Peyer's patch (tissue), 4 donors: Measurements from ENCODE around the gene TRPV5. TPM values are rescaled to one million over a fixed set of nuclear protein-coding genes. Genes with fewer than 3 reads are reported as not detected.

Source experiments
- DNase-seq, 3 donors: peaks; one replicate each; pipeline ENCODE4 v3.0.0-alpha.2; 2017 to 2019
- H3K27ac ChIP-seq, 4 donors: fragments of 200-600 bp; sonication (generic); one replicate each; pipeline ENCODE4 v1.5.1; 2016 to 2019
- H3K27me3 ChIP-seq, 2 donors: fragments of 200-600 bp; sonication (generic); one replicate each; pipeline ENCODE4 v1.5.1; 2019
- H3K36me3 ChIP-seq, 3 donors: fragments of 200-600 bp; sonication (generic); one replicate each; pipeline ENCODE4 v1.5.1; 2016 to 2019
- H3K4me1 ChIP-seq, 4 donors: fragments of 200-600 bp; sonication (generic); one replicate each; pipeline ENCODE4 v1.5.1; 2016 to 2019
- H3K4me3 ChIP-seq, 4 donors: fragments of 200-600 bp; sonication (generic); 1 replicate in 3 of 4; 2 replicates in 1 of 4; pipeline ENCODE4 v1.5.1; 2016 to 2019; ENCODE audit warnings: mild to moderate bottlenecking in 1 of 4
- H3K9me3 ChIP-seq, 4 donors: fragments of 200-600 bp; sonication (generic); one replicate each; pipeline ENCODE4 v1.5.1; 2016 to 2019; ENCODE audit warnings: mild to moderate bottlenecking in 1 of 4
- POLR2A ChIP-seq, 2 donors: fragments of 450-650 bp; IDR thresholded peaks; one replicate each; pipeline ENCODE4 v1.5.1; 2017; ENCODE audit warnings: antibody characterized with exemption in 2 of 2, mild to moderate bottlenecking in 2 of 2, moderate library complexity in 2 of 2
- total RNA-seq, 4 donors: library from RNA; depleted of rRNA; stranded (reverse); fragments of >200 nt; gene quantifications; one replicate each; pipeline ENCODE4 v1.1.0, GENCODE V29; 2016
- TF ChIP-seq, protein P1 (sequence below), 6 experiments: fragments of 450-650 bp in 4 of 6; fragments of 200-600 bp in 2 of 6; sonication (generic) in 1 of 6; IDR thresholded peaks; one replicate each; pipeline ENCODE4 v1.5.1; 2017 to 2019; ENCODE audit warnings: antibody characterized with exemption in 6 of 6, mild to moderate bottlenecking in 3 of 6, moderate library complexity in 1 of 6

TRPV5 gene
- total RNA-seq, 4 donors from 2014 or later = 0.83 TPM; not detected in 3

DNA sequence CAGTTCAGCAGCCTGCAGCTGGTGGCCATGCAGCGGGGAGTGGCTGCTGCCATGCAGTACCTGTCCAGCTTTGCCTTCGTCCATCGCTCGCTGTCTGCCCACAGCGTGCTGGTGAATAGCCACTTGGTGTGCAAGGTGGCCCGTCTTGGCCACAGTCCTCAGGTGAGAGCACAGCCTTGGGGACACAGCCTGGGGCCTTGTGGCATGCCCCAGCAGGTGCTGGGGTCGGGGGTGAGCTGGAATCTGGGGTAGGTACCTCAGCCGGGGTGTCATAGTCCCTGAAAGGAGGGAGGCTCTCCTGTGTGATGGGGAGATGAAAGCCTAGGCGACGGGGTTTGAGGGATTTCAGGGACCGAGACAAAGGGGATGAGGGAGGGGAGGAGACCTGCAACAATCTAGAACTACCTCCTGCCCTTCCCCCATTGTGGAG is 64.5 kb downstream of the TRPV5 start:
- Histone ChIP-seq H3K9me3 (no peaks in the 10 kb centered on the region), H3K27ac (no peak overlapping the region), H3K4me1 (no peaks in the 10 kb centered on the region), H3K36me3 (no peaks in the 10 kb centered on the region), H3K27me3 (no peaks in the 10 kb centered on the region), H3K4me3 (no peak overlapping the region)
- TF ChIP-seq, protein P1, sequence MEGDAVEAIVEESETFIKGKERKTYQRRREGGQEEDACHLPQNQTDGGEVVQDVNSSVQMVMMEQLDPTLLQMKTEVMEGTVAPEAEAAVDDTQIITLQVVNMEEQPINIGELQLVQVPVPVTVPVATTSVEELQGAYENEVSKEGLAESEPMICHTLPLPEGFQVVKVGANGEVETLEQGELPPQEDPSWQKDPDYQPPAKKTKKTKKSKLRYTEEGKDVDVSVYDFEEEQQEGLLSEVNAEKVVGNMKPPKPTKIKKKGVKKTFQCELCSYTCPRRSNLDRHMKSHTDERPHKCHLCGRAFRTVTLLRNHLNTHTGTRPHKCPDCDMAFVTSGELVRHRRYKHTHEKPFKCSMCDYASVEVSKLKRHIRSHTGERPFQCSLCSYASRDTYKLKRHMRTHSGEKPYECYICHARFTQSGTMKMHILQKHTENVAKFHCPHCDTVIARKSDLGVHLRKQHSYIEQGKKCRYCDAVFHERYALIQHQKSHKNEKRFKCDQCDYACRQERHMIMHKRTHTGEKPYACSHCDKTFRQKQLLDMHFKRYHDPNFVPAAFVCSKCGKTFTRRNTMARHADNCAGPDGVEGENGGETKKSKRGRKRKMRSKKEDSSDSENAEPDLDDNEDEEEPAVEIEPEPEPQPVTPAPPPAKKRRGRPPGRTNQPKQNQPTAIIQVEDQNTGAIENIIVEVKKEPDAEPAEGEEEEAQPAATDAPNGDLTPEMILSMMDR (IDR thresholded peaks at IDR 0.05) = no peak
- TF ChIP-seq POLR2A (IDR thresholded peaks at IDR 0.05) = no peak
- peak in 1 of 3 donors; percentile 2 for DNase-seq

DNA sequence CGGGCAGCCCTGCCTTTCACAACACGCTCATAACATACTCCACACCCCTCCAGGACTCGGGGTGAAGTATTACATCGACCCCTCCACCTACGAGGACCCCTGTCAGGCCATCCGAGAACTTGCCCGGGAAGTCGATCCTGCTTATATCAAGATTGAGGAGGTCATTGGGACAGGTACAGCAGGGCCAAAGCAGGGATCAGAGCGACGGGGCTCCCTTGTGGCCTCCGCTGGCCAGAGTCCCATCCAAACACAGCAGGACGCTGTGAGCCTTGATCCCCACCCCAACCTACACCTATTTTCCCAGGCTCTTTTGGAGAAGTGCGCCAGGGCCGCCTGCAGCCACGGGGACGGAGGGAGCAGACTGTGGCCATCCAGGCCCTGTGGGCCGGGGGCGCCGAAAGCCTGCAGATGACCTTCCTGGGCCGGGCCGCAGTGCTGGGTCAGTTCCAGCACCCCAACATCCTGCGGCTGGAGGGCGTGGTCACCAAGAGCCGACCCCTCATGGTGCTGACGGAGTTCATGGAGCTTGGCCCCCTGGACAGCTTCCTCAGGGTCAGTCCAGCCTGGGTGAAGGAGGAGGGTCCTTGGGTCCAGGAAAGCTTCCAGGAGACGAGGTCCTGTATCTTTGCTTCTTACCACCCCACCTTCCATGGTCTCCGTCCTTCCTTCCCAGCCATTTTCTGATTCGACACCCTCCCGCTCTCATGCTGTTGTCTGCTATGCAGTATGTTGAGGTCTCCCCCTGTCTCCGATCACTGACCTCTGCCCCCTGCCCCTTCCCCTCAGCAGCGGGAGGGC is 65.2 kb downstream of the TRPV5 start:
- no peak overlapping the region for H3K4me3 ChIP-seq
- no peaks in the 10 kb centered on the region for H3K36me3 ChIP-seq
- TF ChIP-seq, protein P1 (IDR thresholded peaks at IDR 0.05) = no peak
- TF ChIP-seq POLR2A (IDR thresholded peaks at IDR 0.05) = no peak
- no peaks in the 10 kb centered on the region for H3K4me1 ChIP-seq
- no peak overlapping the region for H3K27ac ChIP-seq
- no peaks in the 10 kb centered on the region for H3K27me3 ChIP-seq
- DNase-seq = no peak
- H3K9me3 ChIP-seq = no peaks in the 10 kb centered on the region

DNA sequence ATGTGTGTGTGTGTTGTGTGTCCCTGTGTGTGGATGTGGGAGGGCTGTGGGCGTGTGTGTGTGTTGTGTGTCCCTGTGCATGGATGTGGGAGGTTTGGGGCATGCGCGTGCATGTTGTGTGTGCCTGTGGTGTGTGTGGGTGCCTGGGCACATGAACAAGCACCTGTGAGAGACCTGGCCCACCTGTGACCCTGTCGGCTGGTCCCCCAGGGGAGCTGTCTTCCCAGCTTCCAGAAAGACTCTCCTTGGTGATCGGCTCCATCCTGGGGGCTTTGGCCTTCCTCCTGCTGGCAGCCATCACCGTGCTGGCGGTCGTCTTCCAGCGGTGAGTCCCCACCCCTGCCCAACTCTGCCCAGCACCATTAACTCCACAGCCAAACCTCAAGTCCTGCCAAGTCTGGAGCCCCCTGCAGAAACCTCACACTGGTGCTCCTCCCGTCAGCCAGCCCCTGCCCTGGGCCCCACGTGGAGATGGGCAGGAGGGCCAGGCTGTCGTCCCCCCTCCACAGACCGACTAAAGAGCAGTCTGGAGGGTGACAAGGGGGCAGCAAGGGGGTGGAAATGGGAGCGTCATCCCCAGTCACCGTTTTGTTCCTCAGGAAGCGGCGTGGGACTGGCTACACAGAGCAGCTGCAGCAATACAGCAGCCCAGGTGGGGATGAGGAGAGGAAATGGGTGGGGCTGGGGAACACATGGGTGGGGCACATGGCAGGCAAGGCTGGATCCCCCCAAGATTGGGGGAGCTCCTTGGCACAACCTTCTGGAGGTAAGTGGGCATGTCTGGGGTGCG is 66.0 kb downstream of the TRPV5 start:
- no peak for DNase-seq
- Histone ChIP-seq H3K4me1 (no peaks in the 10 kb centered on the region), H3K9me3 (no peaks in the 10 kb centered on the region), H3K4me3 (no peak overlapping the region), H3K27me3 (no peaks in the 10 kb centered on the region), H3K27ac (no peak overlapping the region), H3K36me3 (no peaks in the 10 kb centered on the region)
- TF ChIP-seq, protein P1 (IDR thresholded peaks at IDR 0.05) = no peak
- no peak for TF ChIP-seq POLR2A (IDR thresholded peaks at IDR 0.05)

DNA sequence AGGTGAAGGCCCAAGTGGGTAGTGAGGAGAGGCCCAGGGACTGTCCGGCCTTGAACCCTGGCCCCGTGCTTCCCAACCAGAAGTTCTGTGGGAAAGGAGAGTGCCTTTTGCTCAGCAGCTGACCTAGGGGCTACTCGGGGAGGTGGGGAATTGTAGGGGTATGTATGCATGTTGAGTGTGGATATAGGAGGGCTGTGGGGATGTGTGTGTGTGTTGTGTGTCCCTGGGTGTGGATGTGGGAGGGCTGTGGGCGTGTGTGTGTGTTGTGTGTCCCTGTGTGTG is 66.5 kb downstream of the TRPV5 start:
- no peak overlapping the region for H3K27ac ChIP-seq
- TF ChIP-seq, protein P1 (IDR thresholded peaks at IDR 0.05) = no peak
- no peak for TF ChIP-seq POLR2A (IDR thresholded peaks at IDR 0.05)
- H3K36me3 ChIP-seq = no peaks in the 10 kb centered on the region
- DNase-seq = no peak
- no peak overlapping the region for H3K4me3 ChIP-seq
- no peaks in the 10 kb centered on the region for H3K9me3 ChIP-seq
- no peaks in the 10 kb centered on the region for H3K4me1 ChIP-seq
- H3K27me3 ChIP-seq = no peaks in the 10 kb centered on the region

DNA sequence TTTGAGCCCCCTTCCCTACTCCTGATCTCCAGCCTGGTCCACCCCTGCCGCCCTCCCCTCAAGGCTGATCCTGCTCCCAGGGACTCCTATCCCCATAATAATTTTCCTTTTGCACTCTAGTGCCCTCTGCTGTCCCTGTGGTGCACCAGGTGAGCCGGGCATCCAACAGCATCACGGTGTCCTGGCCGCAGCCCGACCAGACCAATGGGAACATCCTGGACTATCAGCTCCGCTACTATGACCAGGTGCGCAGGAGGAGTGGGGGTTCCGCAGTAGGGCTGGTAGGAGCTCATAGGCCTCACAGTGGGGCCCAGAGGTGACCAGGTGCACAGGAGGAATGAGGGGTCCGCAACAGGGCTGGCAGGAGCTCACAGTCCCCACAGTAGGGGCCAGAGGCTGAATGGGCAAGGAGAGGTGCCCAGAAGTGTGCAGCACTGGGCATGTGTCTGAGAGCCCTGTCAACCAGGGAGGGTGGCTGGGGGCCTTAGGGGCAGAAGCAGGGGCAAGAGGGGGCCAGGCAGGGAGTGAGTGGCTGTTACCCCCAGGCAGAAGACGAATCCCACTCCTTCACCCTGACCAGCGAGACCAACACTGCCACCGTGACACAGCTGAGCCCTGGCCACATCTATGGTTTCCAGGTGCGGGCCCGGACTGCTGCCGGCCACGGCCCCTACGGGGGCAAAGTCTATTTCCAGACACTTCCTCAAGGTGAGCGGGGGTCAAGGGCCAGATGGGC is 67.0 kb downstream of the TRPV5 start:
- H3K4me1 ChIP-seq = no peaks in the 10 kb centered on the region
- no peak overlapping the region for H3K4me3 ChIP-seq
- no peak for TF ChIP-seq POLR2A (IDR thresholded peaks at IDR 0.05)
- TF ChIP-seq, protein P1 (IDR thresholded peaks at IDR 0.05) = peak in 4 of 6 experiments; percentile 41 to 52 (median 50)
- H3K36me3 ChIP-seq = no peaks in the 10 kb centered on the region
- no peaks in the 10 kb centered on the region for H3K9me3 ChIP-seq
- H3K27ac ChIP-seq = no peak overlapping the region
- peak in 1 of 3 donors; percentile 67 for DNase-seq
- no peaks in the 10 kb centered on the region for H3K27me3 ChIP-seq
